ENCODE results near the gene MYCT1.
"Not testable (repeated sequence)": the region's sequence is repeated elsewhere in the genome, so short reads cannot be mapped to it uniquely, and the experiment has no call there.

- TF ChIP-seq CTCF, POLR2A, POLR2AphosphoS5 (IDR thresholded peaks at IDR 0.05): not testable (repeated sequence)
These were observed 14.8 kb upstream of the MYCT1 start for GRCh38 chr6:152682935-152683334.

All from breast epithelium (tissue), 3 donors.